GM08714 (cell line): ENCODE measurements around the gene EPB41L5.
"Not testable (repeated sequence)": the region's sequence is repeated elsewhere in the genome, so short reads cannot be mapped to it uniquely, and the experiment has no call there.

Source experiments
- H3K4me3 ChIP-seq: fragments of 200-500 bp; sonication (Bioruptor generic); 2 replicates; pipeline ENCODE4 v1.5.1; 2014; ENCODE audit warnings: mild to moderate bottlenecking, low read length, inconsistent platforms
- ZNF274 ChIP-seq: IDR thresholded peaks from 2 replicates; pipeline ENCODE4 v1.6.1; 2012; ENCODE audit warnings: mild to moderate bottlenecking, low read depth, low read length

The EPB41L5 gene

GRCh38 chr2:120177973-120178372, 165.1 kb downstream of the EPB41L5 start:
- TF ChIP-seq ZNF274: no peak

GRCh38 chr2:120179396-120179795, 166.5 kb downstream of the EPB41L5 start:
- no peak for TF ChIP-seq ZNF274
- H3K4me3 ChIP-seq: no peak overlapping the region

More at GRCh38 chr2:120177973-120178372, 165.1 kb downstream of the EPB41L5 start:
- H3K4me3 ChIP-seq: no peak overlapping the region; the same call in 1 of the 2 replicates

- no peak for TF ChIP-seq ZNF274
Observed at GRCh38 chr2:120180066-120180465, 167.2 kb downstream of the EPB41L5 start.

GRCh38 chr2:120182019-120182560, 169.2 kb downstream of the EPB41L5 start:
- no peak for TF ChIP-seq ZNF274
- H3K4me3 ChIP-seq: no peak overlapping the region

More at GRCh38 chr2:120180066-120180465, 167.2 kb downstream of the EPB41L5 start:
- H3K4me3 ChIP-seq: no peak overlapping the region

- TF ChIP-seq ZNF274: no peak
- H3K4me3 ChIP-seq: no peak overlapping the region
Observed at GRCh38 chr2:120189189-120189588, 176.3 kb downstream of the EPB41L5 start.

- no peak for TF ChIP-seq ZNF274
- no peak overlapping the region for H3K4me3 ChIP-seq
Observed at GRCh38 chr2:120192280-120192679, 179.4 kb downstream of the EPB41L5 start.

- no peak for TF ChIP-seq ZNF274
- H3K4me3 ChIP-seq: no peak overlapping the region
Observed at GRCh38 chr2:120195553-120195952, 182.7 kb downstream of the EPB41L5 start.

GRCh38 chr2:120199817-120200459, 187.1 kb downstream of the EPB41L5 start:
- not testable (repeated sequence) for H3K4me3 ChIP-seq

- TF ChIP-seq ZNF274: no peak
- no peak overlapping the region for H3K4me3 ChIP-seq
Observed at GRCh38 chr2:120203251-120204021, 190.6 kb downstream of the EPB41L5 start.

- no peak for TF ChIP-seq ZNF274
- H3K4me3 ChIP-seq: no peak overlapping the region
Observed at GRCh38 chr2:120204022-120204405, 191.1 kb downstream of the EPB41L5 start.

- no peak overlapping the region for H3K4me3 ChIP-seq
- TF ChIP-seq ZNF274: no peak
Observed at GRCh38 chr2:120204417-120204816, 191.5 kb downstream of the EPB41L5 start.

- TF ChIP-seq ZNF274: no peak
- H3K4me3 ChIP-seq: no peak overlapping the region
Observed at GRCh38 chr2:120204945-120205670, 192.2 kb downstream of the EPB41L5 start.

GRCh38 chr2:120206022-120206581, 193.2 kb downstream of the EPB41L5 start:
- no peak for TF ChIP-seq ZNF274
- H3K4me3 ChIP-seq: no peak overlapping the region
